HepG2 (cell line): ENCODE results near the gene ZNF747.

ENCODE experiments used
- ARHGAP35 ChIP-seq: sonication (generic); formaldehyde crosslinking; IDR thresholded peaks from 2 replicates; pipeline ENCODE4 v1.9.0; 2022; ENCODE audit warnings: mild to moderate bottlenecking, inconsistent platforms, moderate library complexity, missing genetic modification reagents, borderline replicate concordance
- EEA1 ChIP-seq: sonication (generic); formaldehyde crosslinking; IDR thresholded peaks from 2 replicates; pipeline ENCODE4 v1.5.1; 2020; ENCODE audit warnings: mild to moderate bottlenecking, missing genetic modification reagents, borderline replicate concordance
- FOXA1 ChIP-seq, 2 experiments: fragments of 450-650 bp in 1 of 2; sonication (generic) in 1 of 2; formaldehyde crosslinking in 1 of 2; IDR thresholded peaks; 2 replicates each; pipeline versions ENCODE4 v1.4.0 to v1.6.1; 2016 to 2020; ENCODE audit warnings: missing genetic modification reagents in 1 of 2
- JUND ChIP-seq: sonication (generic); formaldehyde crosslinking; IDR thresholded peaks from 2 replicates; pipeline ENCODE4 v1.8.0; 2022; ENCODE audit warnings: mild to moderate bottlenecking, missing genetic modification reagents
- POLR2A ChIP-seq, 2 experiments: IDR thresholded peaks; 2 replicates each; pipeline ENCODE4 v1.6.1; 2011; ENCODE audit warnings: low read depth in 2 of 2, low read length in 2 of 2, mild to moderate bottlenecking in 1 of 2, moderate library complexity in 1 of 2; ENCODE audit not compliant: insufficient read depth in 1 of 2
- TF ChIP-seq, protein P1 (sequence below): sonication (generic); formaldehyde crosslinking; conservative IDR thresholded peaks from 2 replicates; pipeline ENCODE4 v1.4.0; 2020; ENCODE audit warnings: missing genetic modification reagents

GRCh38 chr16:30511509-30511908 is 23.1 kb downstream of the ZNF747 start:
- TF ChIP-seq EEA1 (CRISPR knock-in tag): no peak
- no peak for TF ChIP-seq FOXA1 (IDR thresholded peaks at IDR 0.05)
- no peak for TF ChIP-seq FOXA1 (CRISPR knock-in tag; IDR thresholded peaks at IDR 0.05)
- TF ChIP-seq ARHGAP35: no peak
- no peak for TF ChIP-seq POLR2A (IDR thresholded peaks at IDR 0.05; ENCODE audit: insufficient read depth in 1 of 2, low read depth in 2 of 2, low read length in 2 of 2)
- TF ChIP-seq, protein P1, sequence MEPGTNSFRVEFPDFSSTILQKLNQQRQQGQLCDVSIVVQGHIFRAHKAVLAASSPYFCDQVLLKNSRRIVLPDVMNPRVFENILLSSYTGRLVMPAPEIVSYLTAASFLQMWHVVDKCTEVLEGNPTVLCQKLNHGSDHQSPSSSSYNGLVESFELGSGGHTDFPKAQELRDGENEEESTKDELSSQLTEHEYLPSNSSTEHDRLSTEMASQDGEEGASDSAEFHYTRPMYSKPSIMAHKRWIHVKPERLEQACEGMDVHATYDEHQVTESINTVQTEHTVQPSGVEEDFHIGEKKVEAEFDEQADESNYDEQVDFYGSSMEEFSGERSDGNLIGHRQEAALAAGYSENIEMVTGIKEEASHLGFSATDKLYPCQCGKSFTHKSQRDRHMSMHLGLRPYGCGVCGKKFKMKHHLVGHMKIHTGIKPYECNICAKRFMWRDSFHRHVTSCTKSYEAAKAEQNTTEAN (CRISPR knock-in tag): no peak
- no peak for TF ChIP-seq JUND
